ENCODE results near the gene ITIH4. TPM values are rescaled to one million over a fixed set of nuclear protein-coding genes. Genes with fewer than 3 reads are reported as not detected.
A peak's percentile ranks its signal among the peaks of the same experiment; 100 is the strongest.

The ITIH4 gene
- total RNA-seq, 1 donor from 2014 or later = 9.8 TPM

- no peak for DNase-seq (ENCODE audit: low spot score in 2 of 2)
- Histone ChIP-seq H3K4me1 (peaks cover 11 to 29% of the 10 kb centered on the region in 2 donors), H3K9me3 (no peaks in the 10 kb centered on the region), H3K27me3 (no peaks in the 10 kb centered on the region), H3K27ac (no peak overlapping the region), H3K4me3 (no peak overlapping the region), H3K36me3 (peaks cover 30 to 35% of the 10 kb centered on the region in 2 donors)
- TF ChIP-seq CTCF (IDR thresholded peaks at IDR 0.05) = no peak
- intact Hi-C loops (cut with DNase I) = no loop called here
Measured at GRCh38 chr3:52841981-52842340, 11.5 kb upstream of the ITIH4 start.

GRCh38 chr3:52841211-52841980 lies 10.9 kb upstream of the ITIH4 start:
- H3K27me3 ChIP-seq = no peaks in the 10 kb centered on the region
- no peak overlapping the region for H3K4me3 ChIP-seq
- TF ChIP-seq CTCF (IDR thresholded peaks at IDR 0.05) = no peak
- no peak for DNase-seq (ENCODE audit: low spot score in 2 of 2)
- intact Hi-C loops (cut with DNase I) = no loop called here
- peaks cover 30 to 35% of the 10 kb centered on the region in 2 donors for H3K36me3 ChIP-seq
- no peaks in the 10 kb centered on the region for H3K9me3 ChIP-seq
- H3K4me1 ChIP-seq = peaks cover 11 to 31% of the 10 kb centered on the region in 2 donors
- peak overlapping the region in 1 of 2 donors; percentile 15 for H3K27ac ChIP-seq

GRCh38 chr3:52839892-52840545 lies 9.5 kb upstream of the ITIH4 start:
- H3K36me3 ChIP-seq = peaks cover 32 to 38% of the 10 kb centered on the region in 2 donors
- H3K4me3 ChIP-seq = no peak overlapping the region
- no peaks in the 10 kb centered on the region for H3K9me3 ChIP-seq
- peaks cover 13 to 35% of the 10 kb centered on the region in 2 donors for H3K4me1 ChIP-seq
- H3K27ac ChIP-seq = no peak overlapping the region
- H3K27me3 ChIP-seq = no peaks in the 10 kb centered on the region
- no peak for DNase-seq (ENCODE audit: low spot score in 2 of 2)
- no peak for TF ChIP-seq CTCF (IDR thresholded peaks at IDR 0.05)
- intact Hi-C loops (cut with DNase I) = no loop called here

- H3K9me3 ChIP-seq = no peaks in the 10 kb centered on the region
- DNase-seq (ENCODE audit: low spot score in 2 of 2) = no peak
- intact Hi-C loops (cut with DNase I) = no loop called here
- H3K27me3 ChIP-seq = no peaks in the 10 kb centered on the region
- peaks cover 12 to 31% of the 10 kb centered on the region in 2 donors for H3K4me1 ChIP-seq
- no peak for TF ChIP-seq CTCF (IDR thresholded peaks at IDR 0.05)
- H3K27ac ChIP-seq = no peak overlapping the region
- H3K4me3 ChIP-seq = no peak overlapping the region
- peaks cover 32 to 38% of the 10 kb centered on the region in 2 donors for H3K36me3 ChIP-seq
Measured at GRCh38 chr3:52839268-52839575, 8.8 kb upstream of the ITIH4 start.

- no peak for DNase-seq (ENCODE audit: low spot score in 2 of 2)
- Histone ChIP-seq H3K9me3 (no peaks in the 10 kb centered on the region), H3K36me3 (peaks cover 32 to 38% of the 10 kb centered on the region in 2 donors), H3K4me3 (no peak overlapping the region), H3K4me1 (peaks cover 7 to 28% of the 10 kb centered on the region in 2 donors), H3K27ac (no peak overlapping the region), H3K27me3 (no peaks in the 10 kb centered on the region)
- TF ChIP-seq CTCF (IDR thresholded peaks at IDR 0.05) = no peak
- intact Hi-C loops (cut with DNase I) = no loop called here
Measured at GRCh38 chr3:52838561-52839267, 8.2 kb upstream of the ITIH4 start.
